Uterus (tissue), 4 donors: ENCODE measurements around the gene TTLL8. TPM values are rescaled to one million over a fixed set of nuclear protein-coding genes. Genes with fewer than 3 reads are reported as not detected.

Experiments used
- DNase-seq, 2 donors: peaks; one replicate each; pipeline ENCODE4 v3.0.0-alpha.2; 2019 to 2020
- H3K27ac ChIP-seq, 2 donors: fragments of 200-600 bp; sonication (generic); 1 replicate in 1 of 2; 2 replicates in 1 of 2; pipeline ENCODE4 v1.5.1; 2016 to 2018
- H3K27me3 ChIP-seq, 2 donors: fragments of 200-600 bp; sonication (generic); one replicate each; pipeline ENCODE4 v1.5.1; 2018 to 2019; ENCODE audit warnings: control low read depth in 1 of 2
- H3K36me3 ChIP-seq, 2 donors: fragments of 200-600 bp; sonication (generic); one replicate each; pipeline ENCODE4 v1.5.1; 2019; ENCODE audit warnings: control low read depth in 1 of 2
- H3K4me1 ChIP-seq, 2 donors: fragments of 200-600 bp; sonication (generic); one replicate each; pipeline ENCODE4 v1.5.1; 2018 to 2019; ENCODE audit warnings: control low read depth in 1 of 2
- H3K4me3 ChIP-seq, 2 donors: fragments of 200-600 bp; sonication (generic); 1 replicate in 1 of 2; 2 replicates in 1 of 2; pipeline ENCODE4 v1.5.1; 2018 to 2019; ENCODE audit warnings: mild to moderate bottlenecking in 1 of 2
- H3K9me3 ChIP-seq, 2 donors: fragments of 200-600 bp; sonication (generic); one replicate each; pipeline ENCODE4 v1.5.1; 2019; ENCODE audit warnings: control low read depth in 1 of 2
- POLR2A ChIP-seq, 2 donors: fragments of 450-650 bp; IDR thresholded peaks; one replicate each; pipeline ENCODE4 v1.6.1; 2016; ENCODE audit warnings: antibody characterized with exemption in 2 of 2, mild to moderate bottlenecking in 1 of 2, moderate library complexity in 1 of 2
- intact Hi-C: fragments of 100-400 bp; cut with DNase I; formaldehyde crosslinking; loops from one replicate; pipeline ENCODE4 v1.15.1; 2023; ENCODE audit warnings: low total_unique reads
- total RNA-seq, 4 donors: library from RNA; depleted of rRNA in 3 of 4; stranded (reverse); fragments of >200 nt in 3 of 4; gene quantifications; one replicate each; pipeline versions ENCODE4 v1.1.0 to v1.2.4, GENCODE V29; 2014 to 2023
- TF ChIP-seq, protein P1 (sequence below), 4 experiments: fragments of 200-600 bp in 2 of 4; fragments of 450-650 bp in 2 of 4; sonication (generic) in 2 of 4; IDR thresholded peaks; one replicate each; pipeline ENCODE4 v1.5.1; 2016 to 2019; ENCODE audit warnings: antibody characterized with exemption in 4 of 4, mild to moderate bottlenecking in 2 of 4, moderate library complexity in 1 of 4
- donor health status: DM: yes; HTN: yes; CAD: no.

TTLL8 gene
- total RNA-seq, 4 donors from 2014 or later: not detected

DNA sequence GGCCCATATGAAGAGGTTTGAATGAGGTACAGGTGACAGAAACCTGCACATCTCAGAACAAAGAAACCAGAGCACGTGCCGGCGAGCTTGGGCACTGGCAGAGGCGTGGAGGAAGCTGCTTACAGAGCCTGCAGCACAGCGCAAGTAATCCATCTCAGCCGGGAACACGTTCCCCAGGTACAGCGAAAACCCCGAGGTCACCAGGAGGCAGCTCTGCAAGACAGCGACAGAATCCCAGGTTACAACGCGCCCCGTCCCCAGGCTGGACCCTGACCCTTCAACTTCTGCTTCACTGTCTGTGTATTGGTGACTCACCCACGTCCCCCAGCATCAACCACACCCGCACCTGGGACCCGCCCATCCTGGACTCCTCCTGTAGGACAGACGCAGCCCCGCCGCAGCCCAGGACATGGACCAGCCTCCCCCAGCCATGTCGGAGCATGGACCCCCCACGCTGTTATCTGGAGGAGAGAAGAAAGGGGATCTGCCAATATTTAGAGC lies 24.9 kb upstream of the TTLL8 start:
- Histone ChIP-seq H3K27me3 (no peaks in the 10 kb centered on the region), H3K27ac (no peak overlapping the region), H3K36me3 (no peaks in the 10 kb centered on the region), H3K9me3 (no peaks in the 10 kb centered on the region), H3K4me3 (no peak overlapping the region), H3K4me1 (no peaks in the 10 kb centered on the region)
- TF ChIP-seq, protein P1, sequence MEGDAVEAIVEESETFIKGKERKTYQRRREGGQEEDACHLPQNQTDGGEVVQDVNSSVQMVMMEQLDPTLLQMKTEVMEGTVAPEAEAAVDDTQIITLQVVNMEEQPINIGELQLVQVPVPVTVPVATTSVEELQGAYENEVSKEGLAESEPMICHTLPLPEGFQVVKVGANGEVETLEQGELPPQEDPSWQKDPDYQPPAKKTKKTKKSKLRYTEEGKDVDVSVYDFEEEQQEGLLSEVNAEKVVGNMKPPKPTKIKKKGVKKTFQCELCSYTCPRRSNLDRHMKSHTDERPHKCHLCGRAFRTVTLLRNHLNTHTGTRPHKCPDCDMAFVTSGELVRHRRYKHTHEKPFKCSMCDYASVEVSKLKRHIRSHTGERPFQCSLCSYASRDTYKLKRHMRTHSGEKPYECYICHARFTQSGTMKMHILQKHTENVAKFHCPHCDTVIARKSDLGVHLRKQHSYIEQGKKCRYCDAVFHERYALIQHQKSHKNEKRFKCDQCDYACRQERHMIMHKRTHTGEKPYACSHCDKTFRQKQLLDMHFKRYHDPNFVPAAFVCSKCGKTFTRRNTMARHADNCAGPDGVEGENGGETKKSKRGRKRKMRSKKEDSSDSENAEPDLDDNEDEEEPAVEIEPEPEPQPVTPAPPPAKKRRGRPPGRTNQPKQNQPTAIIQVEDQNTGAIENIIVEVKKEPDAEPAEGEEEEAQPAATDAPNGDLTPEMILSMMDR (IDR thresholded peaks at IDR 0.05): no peak
- no peak for TF ChIP-seq POLR2A (IDR thresholded peaks at IDR 0.05)
- intact Hi-C loops: no loop called here
- DNase-seq: no peak

DNA sequence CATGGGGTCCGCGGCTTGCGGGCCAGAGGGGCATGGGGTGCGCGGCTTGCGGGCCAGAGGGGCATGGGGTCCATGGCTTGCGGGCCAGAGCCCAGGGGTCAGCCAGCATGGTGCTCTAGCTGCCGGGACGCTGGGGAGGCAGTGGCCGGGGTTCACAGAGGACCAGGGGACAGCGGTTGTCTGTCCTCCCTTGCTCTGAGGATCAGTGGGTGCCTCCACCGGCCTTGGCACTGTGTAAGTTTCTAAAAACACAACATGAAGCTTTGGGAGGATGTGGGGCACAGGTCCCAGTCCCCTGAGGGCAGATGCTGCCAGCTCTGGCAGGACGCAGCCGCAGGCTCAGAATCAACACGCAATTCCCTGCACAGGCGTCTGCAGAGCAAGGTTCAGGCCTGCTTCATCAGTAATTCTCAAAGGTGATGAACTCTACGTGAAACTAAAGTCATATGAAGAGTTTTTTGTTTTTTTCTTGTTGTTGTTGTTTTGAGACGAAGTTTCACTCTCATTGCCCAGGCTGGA lies 24.2 kb upstream of the TTLL8 start:
- H3K27me3 ChIP-seq: no peaks in the 10 kb centered on the region
- intact Hi-C loops: no loop called here
- H3K9me3 ChIP-seq: no peaks in the 10 kb centered on the region
- H3K36me3 ChIP-seq: no peaks in the 10 kb centered on the region
- H3K27ac ChIP-seq: no peak overlapping the region
- H3K4me1 ChIP-seq: no peaks in the 10 kb centered on the region
- no peak overlapping the region for H3K4me3 ChIP-seq
- no peak for DNase-seq
- TF ChIP-seq POLR2A (IDR thresholded peaks at IDR 0.05): no peak
- TF ChIP-seq, protein P1 (IDR thresholded peaks at IDR 0.05): no peak

DNA sequence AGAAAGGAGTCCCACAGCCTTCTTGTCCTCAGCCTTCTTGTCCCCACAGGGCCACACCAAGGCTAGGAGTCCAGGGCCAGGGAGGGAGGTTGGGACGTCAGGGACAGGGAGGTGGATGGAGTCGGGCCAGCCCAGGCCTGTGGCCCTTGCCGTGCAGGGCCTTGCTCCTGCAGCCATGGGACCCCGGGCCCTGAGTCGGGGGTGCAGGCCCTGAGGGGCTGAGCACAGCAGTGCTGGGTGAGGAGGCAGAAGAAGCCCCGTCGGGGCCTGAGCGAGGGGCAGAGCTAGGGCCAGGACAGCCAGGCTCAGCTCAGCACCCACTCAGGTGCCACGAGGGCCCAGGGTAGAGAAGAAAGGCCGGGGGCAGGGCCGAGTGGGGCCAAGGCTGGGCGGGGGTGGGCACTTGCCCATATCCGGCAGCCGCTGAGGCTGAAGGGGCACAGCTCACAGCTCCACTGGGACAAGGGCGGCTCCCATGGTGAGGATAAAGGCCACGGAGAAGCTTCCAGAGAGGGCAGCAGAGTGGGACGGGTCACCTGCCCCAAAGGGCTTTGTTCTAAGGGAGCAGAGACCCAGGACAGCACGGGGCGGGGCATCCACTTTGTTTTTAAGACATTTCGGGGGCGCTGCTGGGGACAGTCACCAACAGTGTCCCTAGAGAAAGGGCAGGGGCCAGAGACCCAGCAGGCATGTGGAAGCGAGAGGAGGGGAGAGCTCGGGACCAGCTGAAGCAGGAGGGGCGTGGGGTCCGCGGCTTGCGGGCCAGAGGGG lies 23.5 kb upstream of the TTLL8 start:
- Histone ChIP-seq H3K36me3 (no peaks in the 10 kb centered on the region), H3K27me3 (no peaks in the 10 kb centered on the region), H3K27ac (no peak overlapping the region), H3K4me1 (no peaks in the 10 kb centered on the region), H3K4me3 (no peak overlapping the region), H3K9me3 (no peaks in the 10 kb centered on the region)
- TF ChIP-seq, protein P1 (IDR thresholded peaks at IDR 0.05): no peak
- TF ChIP-seq POLR2A (IDR thresholded peaks at IDR 0.05): no peak
- DNase-seq: no peak
- intact Hi-C loops: no loop called here

DNA sequence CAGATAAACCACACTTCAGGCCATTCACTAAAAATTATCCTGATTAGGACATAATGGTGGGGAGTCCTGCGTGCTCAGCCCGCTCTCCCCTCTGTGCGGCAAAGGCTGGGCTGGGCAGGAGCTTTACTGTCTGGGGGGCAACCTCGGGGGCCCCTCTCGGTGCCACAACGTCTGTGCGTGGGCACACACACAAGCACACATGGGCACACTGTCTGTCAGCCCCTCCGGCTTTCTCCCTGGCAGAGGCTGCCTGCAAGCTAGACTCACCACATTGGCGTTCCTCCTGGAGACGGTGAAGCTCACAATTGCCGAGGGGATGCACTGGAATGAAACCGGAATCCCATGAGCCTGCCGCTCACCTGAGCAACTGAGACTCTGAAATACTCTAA lies 22.0 kb upstream of the TTLL8 start:
- no peak for DNase-seq
- TF ChIP-seq, protein P1 (IDR thresholded peaks at IDR 0.05): no peak
- intact Hi-C loops: no loop called here
- Histone ChIP-seq H3K27me3 (no peaks in the 10 kb centered on the region), H3K4me3 (no peak overlapping the region), H3K27ac (peak overlapping the region; percentile 76 to 77), H3K36me3 (no peaks in the 10 kb centered on the region), H3K4me1 (no peaks in the 10 kb centered on the region), H3K9me3 (no peaks in the 10 kb centered on the region)

DNA sequence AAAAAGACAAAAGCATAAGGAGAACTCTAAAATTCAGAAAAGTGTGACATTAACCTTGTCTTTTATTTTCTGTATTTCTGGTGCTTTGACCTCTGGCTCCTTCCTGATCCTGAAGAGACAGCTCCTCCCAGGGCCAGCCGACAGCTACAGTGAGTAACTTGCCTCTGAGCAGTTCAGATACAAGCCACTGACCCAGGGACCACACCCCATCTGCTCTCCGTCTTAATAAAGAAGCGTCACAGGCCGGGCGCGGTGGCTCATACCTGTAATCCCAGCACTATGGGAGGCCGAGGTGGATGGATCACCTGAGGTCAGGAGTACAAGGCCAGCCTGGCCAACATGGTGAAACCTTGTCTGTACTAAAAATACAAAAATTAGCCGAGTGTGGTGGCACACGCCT lies 20.7 kb upstream of the TTLL8 start:
- H3K4me1 ChIP-seq: no peaks in the 10 kb centered on the region
- TF ChIP-seq, protein P1 (IDR thresholded peaks at IDR 0.05): no peak
- TF ChIP-seq POLR2A (IDR thresholded peaks at IDR 0.05): no peak
- no peak for DNase-seq
- no peaks in the 10 kb centered on the region for H3K9me3 ChIP-seq
- H3K36me3 ChIP-seq: no peaks in the 10 kb centered on the region
- peak overlapping the region; percentile 76 to 77 for H3K27ac ChIP-seq
- intact Hi-C loops: no loop called here
- H3K4me3 ChIP-seq: no peak overlapping the region
- H3K27me3 ChIP-seq: no peaks in the 10 kb centered on the region
